H1 (cell line): ENCODE data around the gene IFNA16.

Source experiments
- ATF2 ChIP-seq: IDR thresholded peaks from 2 replicates; pipeline ENCODE4 v1.6.1; 2012; ENCODE audit warnings: low read length, inconsistent platforms
- CHD2 ChIP-seq: IDR thresholded peaks from 2 replicates; pipeline ENCODE4 v1.6.1; 2012; ENCODE audit warnings: low read length, improper control_type of control experiment
- CTCF ChIP-seq, 3 experiments: IDR thresholded peaks; 1 replicate in 2 of 3; 2 replicates in 1 of 3; pipeline versions ENCODE4 v1.5.1 to v1.6.1; 2011; ENCODE audit warnings: low read length in 3 of 3, mild to moderate bottlenecking in 3 of 3, inconsistent platforms in 2 of 3, low read depth in 1 of 3, moderate library complexity in 1 of 3; ENCODE audit not compliant: insufficient read depth in 1 of 3; ENCODE audit errors: control extremely low read depth in 1 of 3
- JUND ChIP-seq: IDR thresholded peaks from 2 replicates; pipeline ENCODE4 v1.6.1; 2011; ENCODE audit warnings: mild to moderate bottlenecking, improper control_type of control experiment, low read length
- MAX ChIP-seq: IDR thresholded peaks from 2 replicates; pipeline ENCODE4 v1.6.1; 2012; ENCODE audit warnings: inconsistent platforms
- POU5F1 ChIP-seq: IDR thresholded peaks from 2 replicates; pipeline ENCODE4 v1.6.1; 2011; ENCODE audit warnings: low read depth, mild to moderate bottlenecking, low read length, moderate library complexity
- RFX5 ChIP-seq: IDR thresholded peaks from 2 replicates; pipeline ENCODE4 v1.6.1; 2011; ENCODE audit warnings: low read depth, low read length, improper control_type of control experiment, borderline replicate concordance
- YY1 ChIP-seq: IDR thresholded peaks from 2 replicates; pipeline ENCODE4 v1.6.1; 2011; ENCODE audit warnings: low read depth, mild to moderate bottlenecking, low read length

- TF ChIP-seq RFX5 = no peak
- TF ChIP-seq POU5F1 = no peak
- no peak for TF ChIP-seq JUND
- TF ChIP-seq MAX = no peak
- no peak for TF ChIP-seq CTCF (IDR thresholded peaks at IDR 0.05; ENCODE audit: control extremely low read depth in 1 of 3, insufficient read depth in 1 of 3, low read depth in 1 of 3, low read length in 3 of 3)
- no peak for TF ChIP-seq ATF2
- no peak for TF ChIP-seq YY1
- no peak for TF ChIP-seq CHD2
Observed at GRCh38 chr9:21244836-21245235, 27.7 kb upstream of the IFNA16 start.
